ENCODE data around the gene KRTAP4-3.
"Not testable (repeated sequence)": the region's sequence is repeated elsewhere in the genome, so short reads cannot be mapped to it uniquely, and the experiment has no call there.

KRTAP4-3 gene

DNA sequence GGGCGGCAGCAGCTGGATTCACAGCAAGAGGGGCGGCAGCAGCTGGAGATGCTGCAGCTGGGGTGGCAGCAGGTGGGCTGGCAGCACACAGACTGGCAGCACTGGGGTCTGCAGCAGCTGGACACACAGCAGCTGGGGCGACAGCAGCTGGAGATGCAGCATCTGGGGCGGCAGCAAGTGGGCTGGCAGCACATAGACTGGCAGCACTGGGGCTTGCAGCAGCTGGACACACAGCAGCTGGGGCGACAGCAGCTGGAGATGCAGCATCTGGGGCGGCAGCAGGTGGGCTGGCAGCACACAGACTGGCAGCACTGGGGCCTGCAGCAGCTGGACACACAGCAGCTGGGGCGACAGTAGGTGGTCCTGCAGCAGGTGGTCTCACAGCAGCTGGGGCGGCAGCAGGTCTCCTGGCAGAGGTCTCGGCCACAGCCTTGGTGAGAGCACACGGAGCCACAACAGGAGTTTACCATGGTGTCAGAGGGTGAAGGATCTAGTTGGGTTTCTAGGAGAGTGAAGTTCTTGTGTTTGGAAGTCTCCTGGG lies 50.1 kb downstream of the KRTAP4-3 start, which contains the start of gene KRTAP4-11:
TSS of gene KRTAP4-11 (minus strand) at position 528 of the 541 bp plus-strand sequence. CDS start at position 470, 58 bp downstream.
- DNase-seq (ENCODE audit: low spot score) = not testable (repeated sequence)

Measured in pons (tissue), 1 donor.